ENCODE data around the gene FAM3A.
A peak's percentile ranks its signal among the peaks of the same experiment; 100 is the strongest.
"Not testable (repeated sequence)": the region's sequence is repeated elsewhere in the genome, so short reads cannot be mapped to it uniquely, and the experiment has no call there.

FAM3A gene, protein sequence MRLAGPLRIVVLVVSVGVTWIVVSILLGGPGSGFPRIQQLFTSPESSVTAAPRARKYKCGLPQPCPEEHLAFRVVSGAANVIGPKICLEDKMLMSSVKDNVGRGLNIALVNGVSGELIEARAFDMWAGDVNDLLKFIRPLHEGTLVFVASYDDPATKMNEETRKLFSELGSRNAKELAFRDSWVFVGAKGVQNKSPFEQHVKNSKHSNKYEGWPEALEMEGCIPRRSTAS

DNA sequence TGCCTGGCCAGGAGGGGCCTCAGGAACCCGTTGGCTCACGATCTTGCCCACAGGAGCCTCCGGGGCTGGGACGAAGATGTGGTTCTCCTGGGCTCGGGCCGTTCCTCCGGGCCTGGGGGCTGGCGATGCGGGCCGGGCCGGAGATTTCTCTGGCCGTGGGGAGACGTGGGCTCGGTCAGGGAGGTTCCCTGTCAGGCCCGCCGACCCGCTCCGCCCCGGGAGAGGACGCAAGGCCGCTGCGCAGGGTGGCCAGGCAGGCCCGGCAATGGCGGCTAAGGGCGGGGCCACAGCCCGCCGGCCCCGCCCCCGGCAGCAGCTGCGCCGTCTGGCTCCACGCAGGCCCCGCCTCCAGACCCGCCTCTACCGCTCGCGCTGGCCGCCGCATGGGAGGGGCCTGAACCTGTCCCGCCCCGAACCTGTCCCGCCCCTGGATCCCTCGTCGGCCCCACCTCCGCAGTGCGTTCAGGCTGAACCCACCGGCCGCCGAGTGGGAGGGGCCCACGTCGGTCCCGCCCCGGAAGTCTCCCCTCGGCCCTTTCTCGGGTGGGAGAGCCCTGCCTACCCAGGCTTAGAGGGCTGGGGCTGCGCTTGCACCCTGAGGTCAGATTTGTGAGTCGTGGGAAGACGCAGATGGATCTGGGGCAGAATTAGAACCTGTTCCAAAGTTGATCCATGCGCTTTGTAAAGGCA lies at the start of gene FAM3A:
TSS of gene FAM3A (minus strand) at position 267 of the 690 bp plus-strand sequence. CDS start 460 bp downstream, outside the sequence.
- peak; percentile 70 for DNase-seq

DNA sequence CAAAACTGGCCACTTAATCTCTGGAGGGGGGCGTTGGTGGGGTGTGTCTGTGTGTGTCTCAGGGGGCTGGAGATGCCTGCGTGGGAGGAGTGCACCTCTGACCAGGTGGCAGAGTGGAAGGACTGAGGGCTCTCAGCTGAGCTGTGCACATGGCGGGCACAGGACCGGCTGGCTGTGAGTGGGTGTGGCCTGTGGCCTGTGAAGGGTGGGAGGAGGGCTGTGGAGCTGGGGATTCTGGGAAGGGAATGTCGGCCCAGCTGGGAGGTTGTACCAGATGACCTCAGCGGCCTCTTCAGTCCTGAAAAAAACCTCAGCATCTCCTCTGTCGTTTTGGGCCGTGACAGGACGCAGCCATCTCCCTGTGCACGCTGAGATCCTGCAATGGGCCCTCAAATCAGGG lies 46.3 kb upstream of the FAM3A start:
- not testable (repeated sequence) for DNase-seq

DNA sequence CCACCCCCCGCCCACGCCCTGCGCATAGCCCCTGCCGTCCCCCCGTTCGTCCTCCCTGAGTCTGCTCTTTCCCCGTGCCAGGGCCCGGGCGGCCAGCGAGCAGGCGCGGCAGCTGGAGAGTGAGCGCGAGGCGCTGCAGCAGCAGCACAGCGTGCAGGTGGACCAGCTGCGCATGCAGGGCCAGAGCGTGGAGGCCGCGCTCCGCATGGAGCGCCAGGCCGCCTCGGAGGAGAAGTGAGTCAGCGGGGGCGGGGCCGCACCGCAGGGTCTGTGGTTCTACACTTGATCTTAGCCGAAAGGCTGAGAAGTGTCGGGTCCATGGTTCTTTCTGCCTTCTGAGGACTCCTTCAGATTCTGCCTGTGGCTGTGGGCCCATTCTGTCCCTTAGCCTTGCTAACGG lies 44.3 kb upstream of the FAM3A start:
- not testable (repeated sequence) for DNase-seq

DNA sequence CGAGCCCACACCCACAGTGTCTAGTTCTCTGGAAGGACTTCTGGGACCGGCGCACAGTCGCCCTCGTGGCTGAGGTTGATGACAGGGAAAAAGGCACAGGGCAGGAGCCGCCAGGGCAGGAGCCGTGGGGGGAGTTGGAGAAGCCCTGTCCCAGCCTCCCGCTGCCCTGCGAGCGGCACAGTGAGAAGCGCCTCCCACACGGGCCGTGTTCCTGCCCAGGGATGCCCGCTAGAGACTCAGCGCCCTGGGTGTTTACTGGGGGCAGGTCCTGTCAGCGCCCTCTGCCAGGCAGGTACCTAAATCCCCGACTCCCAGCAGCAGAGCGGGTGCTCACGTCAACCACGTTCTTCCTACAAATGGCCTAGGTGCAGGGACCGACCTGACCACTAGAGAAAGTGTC lies 42.9 kb upstream of the FAM3A start:
- not testable (repeated sequence) for DNase-seq

GRCh38 chrX:154558060-154558690 lies 42.1 kb upstream of the FAM3A start:
- DNase-seq: not testable (repeated sequence)

- not testable (repeated sequence) for DNase-seq
Measured at GRCh38 chrX:154552112-154552806, 36.2 kb upstream of the FAM3A start.

DNA sequence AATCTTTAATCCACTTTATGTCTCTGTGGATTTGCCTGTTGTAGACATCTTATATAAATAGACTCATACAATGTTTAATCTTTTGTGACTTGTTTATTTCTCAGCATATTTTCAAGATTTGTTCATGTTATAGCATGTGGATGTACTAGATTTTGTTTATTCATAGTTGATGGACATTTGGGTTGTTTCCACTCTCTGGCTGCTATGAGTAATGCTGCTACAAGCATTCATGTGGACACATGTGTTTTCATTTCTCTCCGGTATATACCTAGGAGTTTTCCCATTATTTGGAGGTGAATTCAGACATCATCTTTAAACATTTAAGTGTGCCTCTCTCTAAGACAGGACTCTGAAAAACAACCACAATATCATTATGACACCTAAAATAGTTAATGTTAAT lies 33.7 kb upstream of the FAM3A start:
- no peak for DNase-seq

GRCh38 chrX:154548028-154548316 lies 31.9 kb upstream of the FAM3A start:
- no peak for DNase-seq

GRCh38 chrX:154547245-154548027 lies 31.4 kb upstream of the FAM3A start, which contains the start of gene IKBKG:
Gene IKBKG, plus strand, starts transcription at chrX:154547620. Its CDS starts 4,383 bp downstream, at chrX:154552003.
- DNase-seq: peak; percentile 56

DNA sequence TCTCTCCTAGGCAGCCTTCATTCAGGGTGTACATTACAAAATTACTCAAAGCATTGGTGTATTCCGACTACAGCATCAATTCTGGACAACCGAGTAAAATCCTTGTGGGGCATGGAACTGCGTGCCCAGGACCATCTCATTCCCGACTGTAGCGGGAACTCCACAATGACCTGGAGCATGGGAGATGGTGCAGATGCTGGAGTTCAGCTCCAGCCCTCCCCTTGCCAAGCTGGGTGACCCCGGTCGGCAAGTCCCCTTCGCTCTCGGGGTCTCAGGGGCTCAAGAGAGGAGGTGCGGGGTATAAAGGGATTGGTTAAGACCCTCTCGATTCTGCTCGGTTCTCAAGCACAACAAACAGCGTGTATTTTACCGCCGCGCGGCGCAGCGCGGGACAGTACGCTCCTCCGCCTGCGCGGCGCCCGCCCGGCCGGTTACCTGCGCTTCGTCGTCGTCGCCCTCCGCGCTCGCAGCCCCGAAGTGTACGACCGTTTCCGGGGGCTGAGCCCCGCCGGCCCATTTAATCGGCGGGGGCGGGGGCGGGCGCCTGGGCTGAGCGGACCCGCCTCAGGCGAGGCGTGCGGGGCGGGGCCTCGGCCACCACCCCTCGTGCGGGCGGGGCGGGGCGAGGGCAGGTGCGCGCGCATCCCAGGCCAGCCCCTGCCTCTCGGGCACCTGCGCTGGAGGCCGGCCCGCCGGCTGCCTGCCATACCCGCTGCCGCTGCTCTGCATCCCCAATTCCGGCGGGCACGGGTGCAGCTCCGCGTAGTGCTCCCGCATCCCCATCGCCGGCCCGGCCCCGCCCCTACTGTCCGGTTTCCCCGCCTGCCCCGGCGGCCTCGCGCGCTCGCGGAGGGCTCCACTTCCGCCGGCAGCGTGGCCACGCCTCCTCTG lies 30.6 kb upstream of the FAM3A start, which contains the start of gene G6PD:
TSS of gene G6PD (minus strand) at position 493 of the 891 bp plus-strand sequence. CDS start 691 bp downstream, outside the sequence.
- DNase-seq: peak; percentile 30

DNA sequence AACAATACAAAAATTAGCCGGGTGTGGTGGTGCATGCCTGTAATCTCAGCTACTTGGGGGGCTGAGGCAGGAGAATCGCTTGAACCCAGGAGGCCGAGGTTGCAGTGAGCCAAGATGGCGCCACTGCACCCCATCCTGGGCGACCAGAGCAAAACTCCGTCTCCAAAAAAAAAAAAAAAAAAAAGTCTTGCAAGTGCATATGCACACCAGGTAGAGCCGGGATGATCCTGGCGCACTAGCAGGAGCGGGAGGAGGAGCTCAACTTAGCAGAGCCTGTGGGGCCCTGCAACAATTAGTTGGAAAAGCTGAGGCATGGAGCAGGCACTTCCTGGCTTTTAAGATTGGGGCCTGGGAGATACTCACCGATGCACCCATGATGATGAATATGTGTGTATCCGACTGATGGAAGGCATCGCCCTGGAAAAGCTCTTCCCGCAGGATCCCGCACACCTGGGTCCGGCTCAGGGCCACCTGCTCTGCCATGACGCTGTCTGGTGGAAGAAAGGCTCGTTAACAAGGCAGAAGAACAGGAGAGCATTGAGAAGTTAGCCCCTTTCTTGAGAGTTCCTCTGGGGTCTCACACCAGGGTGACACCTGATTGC lies 29.7 kb upstream of the FAM3A start:
- no peak for DNase-seq

DNA sequence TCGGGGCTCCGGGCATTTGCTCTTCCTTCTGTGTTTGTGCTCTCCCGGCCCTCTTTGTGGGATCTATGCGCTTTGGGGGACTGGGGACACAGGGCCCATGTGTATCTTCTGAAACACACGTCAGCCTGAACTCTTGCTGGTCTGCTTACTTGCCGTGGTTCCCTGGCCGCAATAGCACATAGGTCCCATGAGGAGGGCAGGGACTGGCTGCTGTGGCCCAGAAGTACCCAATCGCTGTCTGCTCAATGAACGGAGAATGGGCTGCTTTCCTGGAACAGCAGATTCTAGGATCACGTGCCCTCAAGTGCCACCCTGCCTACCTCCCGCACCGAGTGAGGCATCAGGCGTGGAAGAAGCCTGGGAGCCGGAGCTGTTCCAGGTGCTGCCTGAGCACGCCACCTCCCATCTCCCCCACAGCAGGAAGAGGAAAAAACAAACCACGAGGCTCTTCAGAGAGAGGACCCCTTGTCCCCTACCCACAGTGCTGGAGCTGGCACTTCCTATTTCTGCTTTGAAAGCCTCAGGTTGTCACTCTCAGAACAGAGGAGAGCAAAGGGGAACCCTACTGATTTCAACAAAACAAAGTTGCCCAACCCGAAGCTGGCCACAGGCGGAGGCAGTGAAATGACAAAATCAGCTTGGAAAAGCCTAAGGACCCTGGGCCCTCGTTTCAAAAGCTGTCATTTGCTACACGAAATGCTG lies 26.8 kb upstream of the FAM3A start:
- no peak for DNase-seq

GRCh38 chrX:154541896-154542722 lies 26.1 kb upstream of the FAM3A start:
- DNase-seq: no peak

- DNase-seq: no peak
Measured at GRCh38 chrX:154541589-154541895, 25.5 kb upstream of the FAM3A start.

- DNase-seq: no peak
Measured at GRCh38 chrX:154540897-154541535, 25.0 kb upstream of the FAM3A start.

- not testable (repeated sequence) for DNase-seq
Measured at GRCh38 chrX:154540365-154540764, 24.3 kb upstream of the FAM3A start.

GRCh38 chrX:154539077-154539476 lies 23.0 kb upstream of the FAM3A start:
- DNase-seq: no peak

DNA sequence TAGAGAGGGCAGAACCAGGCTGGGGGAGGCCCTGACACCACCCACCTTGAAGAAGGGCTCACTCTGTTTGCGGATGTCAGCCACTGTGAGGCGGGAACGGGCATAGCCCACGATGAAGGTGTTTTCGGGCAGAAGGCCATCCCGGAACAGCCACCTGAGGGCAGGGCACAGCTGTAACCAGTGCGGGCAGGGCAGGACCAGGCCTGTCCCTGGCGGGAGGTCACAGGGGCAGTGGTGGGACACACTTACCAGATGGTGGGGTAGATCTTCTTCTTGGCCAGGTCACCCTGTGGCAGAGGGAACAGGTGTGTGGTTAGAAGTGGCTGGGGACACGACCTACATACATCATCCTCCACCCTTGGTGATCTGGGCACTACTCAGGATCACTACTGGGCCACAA lies 19.9 kb upstream of the FAM3A start:
- no peak for DNase-seq
